B cell (primary cell): ENCODE data around the gene BST2. TPM values are rescaled to one million over a fixed set of nuclear protein-coding genes. Genes with fewer than 3 reads are reported as not detected.
A peak's percentile ranks its signal among the peaks of the same experiment; 100 is the strongest.

Experiments
- ATAC-seq: fragments of 200-7000 bp; cut with Tn5 transposase; one replicate; pipeline ENCODE4 v1.10.0; 2021; ENCODE audit warnings: low read depth, mild to moderate bottlenecking, moderate number of reproducible peaks, moderate library complexity
- CTCF ChIA-PET: fragments of 350-600 bp; sonication (Branson Sonifier 250); formaldehyde crosslinking; loops from one replicate; lab custom pipeline; 2021; ENCODE audit warnings: antibody characterized with exemption, inconsistent platforms; lab: Charles Lee
- POLR2A ChIA-PET: fragments of 350-600 bp; sonication (Branson Sonifier 250); formaldehyde crosslinking; loops from one replicate; lab custom pipeline; 2021; ENCODE audit warnings: antibody characterized with exemption; lab: Charles Lee
- DNase-seq: peaks from one replicate; pipeline ENCODE4 v3.0.0; 2013
- H2AFZ ChIP-seq: 2 replicates; pipeline ENCODE4 v1.6.1; 2012; ENCODE audit warnings: mild to moderate bottlenecking, low read depth, low read length; ENCODE audit not compliant: insufficient read depth, poor library complexity, severe bottlenecking
- H3K27ac ChIP-seq, 2 donors: 1 replicate in 1 of 2; 2 replicates in 1 of 2; pipeline ENCODE4 v1.5.1; 2012 to 2013; ENCODE audit warnings: low read length in 2 of 2, mild to moderate bottlenecking in 2 of 2, moderate library complexity in 1 of 2
- H3K27me3 ChIP-seq, 4 experiments: fragments of 200-600 bp in 1 of 4; sonication (generic) in 1 of 4; replicated peaks in 1 of 4; 1 replicate in 2 of 4; 2 replicates in 2 of 4; pipeline versions ENCODE4 v1.6.1 to v1.7.0; 2013 to 2016; ENCODE audit warnings: low read length in 3 of 4, mild to moderate bottlenecking in 2 of 4, mixed read lengths in 1 of 4, moderate library complexity in 1 of 4; ENCODE audit not compliant: insufficient read depth in 4 of 4, control insufficient read depth in 3 of 4; ENCODE audit errors: control extremely low read depth in 1 of 4
- H3K36me3 ChIP-seq, 2 experiments: replicated peaks in 1 of 2; 1 replicate in 1 of 2; 2 replicates in 1 of 2; pipeline versions ENCODE4 v1.6.1 to v1.7.1; 2013; ENCODE audit warnings: low read length in 1 of 2; ENCODE audit not compliant: insufficient read depth in 2 of 2, control insufficient read depth in 1 of 2; ENCODE audit errors: control extremely low read depth in 1 of 2, extremely low read depth in 1 of 2
- H3K4me1 ChIP-seq, 2 donors: fragments of 200-600 bp in 1 of 2; sonication (generic) in 1 of 2; 1 replicate in 1 of 2; 2 replicates in 1 of 2; pipeline versions ENCODE4 v1.5.1 to v1.6.1; 2013 to 2017; ENCODE audit warnings: low read length in 2 of 2; ENCODE audit not compliant: control insufficient read depth in 2 of 2, insufficient read depth in 2 of 2
- H3K4me2 ChIP-seq: replicated peaks from 2 replicates; pipeline ENCODE3; 2012; ENCODE audit warnings: mild to moderate bottlenecking, low read depth, low read length; ENCODE audit not compliant: poor library complexity, severe bottlenecking
- H3K4me3 ChIP-seq, 5 experiments: fragments of 200-600 bp in 1 of 5; sonication (generic) in 1 of 5; 1 replicate in 3 of 5; 2 replicates in 2 of 5; pipeline versions ENCODE4 v1.5.1 to v1.7.0; 2011 to 2016; ENCODE audit warnings: low read length in 4 of 5, mild to moderate bottlenecking in 4 of 5, low read depth in 2 of 5, control low read depth in 1 of 5, moderate library complexity in 1 of 5; ENCODE audit not compliant: insufficient read depth in 1 of 5; ENCODE audit errors: control extremely low read depth in 1 of 5, extremely low read depth in 1 of 5
- H3K79me2 ChIP-seq: fragments of 200-600 bp; sonication (generic); one replicate; pipeline ENCODE4 v1.6.0; 2016; ENCODE audit warnings: low read length; ENCODE audit not compliant: control insufficient read depth, insufficient read depth
- H3K9ac ChIP-seq: fragments of 200-600 bp; sonication (generic); 2 replicates; pipeline ENCODE4 v1.6.1; 2017; ENCODE audit warnings: mild to moderate bottlenecking, low read length, moderate library complexity
- H3K9me3 ChIP-seq, 3 donors: one replicate each; pipeline versions ENCODE4 v1.6.1 to v1.7.1; 2013; ENCODE audit warnings: low read length in 2 of 3; ENCODE audit not compliant: control insufficient read depth in 2 of 3, insufficient read depth in 1 of 3; ENCODE audit errors: control extremely low read depth in 1 of 3
- H4K20me1 ChIP-seq: 2 replicates; pipeline ENCODE4 v1.6.0; 2012; ENCODE audit warnings: mild to moderate bottlenecking, low read length; ENCODE audit not compliant: insufficient read depth, control insufficient read depth, poor library complexity, severe bottlenecking
- H3K27ac Mint-ChIP-seq: one replicate; pipeline ENCODE4 v1.8.0; 2021; ENCODE audit warnings: mixed read lengths
- H3K27me3 Mint-ChIP-seq: one replicate; pipeline ENCODE4 v1.8.0; 2021; ENCODE audit warnings: mixed read lengths
- H3K4me1 Mint-ChIP-seq: one replicate; pipeline ENCODE4 v1.8.0; 2021; ENCODE audit warnings: mixed read lengths
- H3K4me3 Mint-ChIP-seq: one replicate; pipeline ENCODE4 v1.8.0; 2021; ENCODE audit warnings: mixed read lengths
- H3K9me3 Mint-ChIP-seq: one replicate; pipeline ENCODE4 v1.8.0; 2022; ENCODE audit warnings: mixed read lengths; ENCODE audit not compliant: insufficient read depth
- EZH2 ChIP-seq: IDR thresholded peaks from 2 replicates; pipeline ENCODE4 v1.6.1; 2012; ENCODE audit warnings: borderline replicate concordance, low read depth, mild to moderate bottlenecking, moderate library complexity, low read length; ENCODE audit not compliant: insufficient read depth, poor library complexity, severe bottlenecking
- WGBS: methylation state at CpG from one replicate; pipeline ENCODE4 v1.1.5; 2013; ENCODE audit warnings: missing lambda C conversion rate; ENCODE audit not compliant: insufficient coverage; 5-methylcytosine and 5-hydroxymethylcytosine counted together
- intact Hi-C: fragments of 100-400 bp; cut with micrococcal nuclease; formaldehyde crosslinking; loops from one replicate; pipeline ENCODE4 v1.10.0; 2022
- polyA plus RNA-seq: library from polyadenylated mRNA; depleted of rRNA; stranded (reverse); fragments of >200 nt; gene quantifications from 2 replicates; pipeline ENCODE4 v1.2.3, GENCODE V29; 2012
- total RNA-seq, 2 donors: library from RNA; stranded (reverse); fragments of 120-200 nt in 1 of 2; gene quantifications; 1 replicate in 1 of 2; 2 replicates in 1 of 2; pipeline versions ENCODE4 v1.2.3 to v1.2.4, GENCODE V29; 2013 to 2022
- TF ChIP-seq, protein P1 (sequence below): fragments of 200-600 bp; IDR thresholded peaks from one replicate; pipeline ENCODE4 v1.8.0; 2022; ENCODE audit warnings: antibody characterized with exemption, mild to moderate bottlenecking

Gene BST2
- total and polyA plus RNA-seq, 2 donors (not counting 1 experiment from before 2014, with no cell fraction given) = 59.7 to 79.5 TPM

DNA sequence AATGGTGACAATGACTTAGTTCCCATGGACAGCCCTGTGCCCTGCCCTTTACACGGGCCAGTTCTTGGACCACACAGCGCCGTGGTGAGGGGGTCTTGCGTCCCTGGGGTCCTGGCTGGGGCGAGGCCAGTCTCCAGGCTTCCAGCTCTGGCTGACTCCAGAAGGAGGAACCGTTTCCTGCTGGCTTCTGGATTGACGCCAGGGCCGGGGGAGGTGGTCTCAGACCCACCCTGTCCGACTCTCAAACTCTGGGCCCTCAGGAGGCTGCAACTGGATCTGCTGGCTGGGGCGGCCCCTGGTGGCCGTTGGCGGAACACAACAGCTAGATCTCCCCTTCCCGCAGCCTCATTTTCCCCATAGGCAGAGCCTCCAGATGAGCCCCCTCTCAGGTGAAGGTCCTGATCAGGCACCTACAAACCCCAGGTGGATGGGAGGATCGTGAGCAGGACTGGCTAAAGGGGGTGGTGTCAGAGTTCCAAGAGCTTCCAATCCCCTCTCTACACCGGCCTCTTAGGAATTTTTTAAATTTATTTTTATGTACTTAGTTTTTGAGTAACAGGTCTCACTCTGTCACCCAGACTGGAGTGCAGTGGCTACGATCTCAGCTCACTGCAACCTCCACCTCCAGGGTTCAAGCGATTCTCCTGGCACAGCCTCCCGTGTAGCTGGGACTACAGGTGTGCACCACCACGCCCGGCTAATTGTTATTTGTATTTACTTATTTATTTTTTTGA, 19.4 kb downstream of the BST2 start:
- TF ChIP-seq, protein P1, sequence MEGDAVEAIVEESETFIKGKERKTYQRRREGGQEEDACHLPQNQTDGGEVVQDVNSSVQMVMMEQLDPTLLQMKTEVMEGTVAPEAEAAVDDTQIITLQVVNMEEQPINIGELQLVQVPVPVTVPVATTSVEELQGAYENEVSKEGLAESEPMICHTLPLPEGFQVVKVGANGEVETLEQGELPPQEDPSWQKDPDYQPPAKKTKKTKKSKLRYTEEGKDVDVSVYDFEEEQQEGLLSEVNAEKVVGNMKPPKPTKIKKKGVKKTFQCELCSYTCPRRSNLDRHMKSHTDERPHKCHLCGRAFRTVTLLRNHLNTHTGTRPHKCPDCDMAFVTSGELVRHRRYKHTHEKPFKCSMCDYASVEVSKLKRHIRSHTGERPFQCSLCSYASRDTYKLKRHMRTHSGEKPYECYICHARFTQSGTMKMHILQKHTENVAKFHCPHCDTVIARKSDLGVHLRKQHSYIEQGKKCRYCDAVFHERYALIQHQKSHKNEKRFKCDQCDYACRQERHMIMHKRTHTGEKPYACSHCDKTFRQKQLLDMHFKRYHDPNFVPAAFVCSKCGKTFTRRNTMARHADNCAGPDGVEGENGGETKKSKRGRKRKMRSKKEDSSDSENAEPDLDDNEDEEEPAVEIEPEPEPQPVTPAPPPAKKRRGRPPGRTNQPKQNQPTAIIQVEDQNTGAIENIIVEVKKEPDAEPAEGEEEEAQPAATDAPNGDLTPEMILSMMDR = peak; percentile 93
- no peak for TF ChIP-seq EZH2
- Histone ChIP-seq H4K20me1 (no peaks in the 10 kb centered on the region), H2AFZ (no peak overlapping the region), H3K4me1 (peaks cover 19 to 33% of the 10 kb centered on the region in 2 donors), H3K4me3 (no peak overlapping the region), H3K79me2 (no peaks in the 10 kb centered on the region), H3K36me3 (no peaks in the 10 kb centered on the region), H3K9ac (no peak overlapping the region), H3K9me3 (peaks cover 0 to 12% (median 0%) of the 10 kb centered on the region in 3 donors), H3K27me3 (peaks cover 0 to 11% (median 5%) of the 10 kb centered on the region in 4 experiments), H3K27ac (no peak overlapping the region), H3K4me2 (no peak overlapping the region)
- no peaks in the 10 kb centered on the region for H3K27me3 Mint-ChIP-seq
- H3K27ac Mint-ChIP-seq = no peak overlapping the region
- intact Hi-C loops = loop anchor here (1.0 kb wide), 3 partner anchors 40 to 125 kb away; no protein-coding TSS in a partner anchor
- ChIA-PET POLR2A (no interaction called here), CTCF (interaction anchor here (0.6 to 8.4 kb wide), 32 partner anchors 9 to 143 kb away, joined by 3 to 109 read pairs (median 4); partner anchors contain the start of genes ABHD8, ANKLE1, BST2 and CCDC194)
- ATAC-seq (peak; percentile 39), DNase-seq (peak; percentile 76)
- no peak overlapping the region for H3K4me3 Mint-ChIP-seq
- peaks cover 15% of the 10 kb centered on the region for H3K4me1 Mint-ChIP-seq
- peaks cover 3% of the 10 kb centered on the region for H3K9me3 Mint-ChIP-seq
- WGBS = 53% methylated on average over 9 of the region's 20 CpGs
